ENCODE measurements around the gene NFKBIA. TPM values are rescaled to one million over a fixed set of nuclear protein-coding genes. Genes with fewer than 3 reads are reported as not detected.
"Not testable (repeated sequence)": the region's sequence is repeated elsewhere in the genome, so short reads cannot be mapped to it uniquely, and the experiment has no call there.

Gene NFKBIA
- total and polyA plus RNA-seq, 5 experiments from 2014 or later, result 194 to 328 (median 199) TPM

DNA sequence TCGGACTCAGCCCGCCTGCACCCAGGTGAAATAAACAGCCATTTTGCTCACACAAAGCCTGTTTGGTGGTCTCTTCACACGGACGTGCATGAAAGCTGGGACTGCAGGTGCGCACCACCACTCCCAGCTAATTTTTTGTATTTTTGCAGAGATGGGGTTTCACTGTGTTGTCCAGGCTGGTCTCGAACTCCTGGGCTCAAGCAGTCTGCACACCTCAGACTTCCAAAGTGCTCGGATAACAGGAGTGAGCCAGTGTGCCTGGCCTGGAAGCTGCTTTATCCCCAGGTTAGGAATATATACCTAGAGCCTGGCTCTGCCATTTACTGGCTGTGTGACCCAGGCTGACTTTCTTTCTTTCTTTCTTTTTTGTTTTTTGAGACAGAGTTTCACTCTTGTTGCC is 7.9 kb downstream of the NFKBIA start:
- H3K27ac Mint-ChIP-seq, H3K4me3 Mint-ChIP-seq, H3K27me3 Mint-ChIP-seq, ATAC-seq, H3K9me3 Mint-ChIP-seq, DNase-seq: not testable (repeated sequence)
- POLR2A ChIA-PET, result interaction anchor here (9.2 kb wide), 1 partner anchor 29 kb away, joined by 245 read pairs; no protein-coding TSS in a partner anchor
- H3K4me1 Mint-ChIP-seq, result peaks cover 15 to 38% (median 38%) of the 10 kb centered on the region in 4 donors
- peaks cover 0 to 33% (median 12%) of the 10 kb centered on the region in 3 donors for H3K36me3 Mint-ChIP-seq

DNA sequence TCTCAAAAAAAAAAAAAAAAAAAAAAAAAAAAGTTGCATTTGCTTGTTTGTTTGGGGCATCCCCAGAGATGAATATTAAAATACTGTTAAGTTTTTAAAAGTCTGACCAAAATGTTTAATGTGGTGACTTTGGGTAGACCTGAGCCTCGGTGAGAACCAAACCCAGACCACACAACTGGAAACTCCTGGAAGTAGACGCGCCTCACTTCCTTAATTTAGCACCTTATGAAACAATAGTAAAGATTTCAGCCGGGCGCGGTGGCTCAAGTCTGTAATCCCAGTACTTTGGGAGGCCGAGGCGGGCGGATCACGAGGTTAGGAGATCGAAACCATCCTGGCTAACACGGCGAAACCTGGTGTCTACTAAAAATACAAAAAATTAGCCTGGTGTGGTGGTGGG is 9.3 kb downstream of the NFKBIA start:
- H3K4me3 Mint-ChIP-seq, result no peak overlapping the region
- peaks cover 8 to 27% (median 24%) of the 10 kb centered on the region in 4 donors for H3K4me1 Mint-ChIP-seq
- no peak for DNase-seq
- peaks cover 0 to 20% (median 3%) of the 10 kb centered on the region in 3 donors for H3K36me3 Mint-ChIP-seq
- H3K27me3 Mint-ChIP-seq, result no peaks in the 10 kb centered on the region
- POLR2A ChIA-PET, result interaction anchor here (1.1 to 1.3 kb wide), 2 partner anchors 8 to 30 kb away, joined by 3 to 9 read pairs; no protein-coding TSS in a partner anchor
- no peaks in the 10 kb centered on the region for H3K9me3 Mint-ChIP-seq
- peak overlapping the region in 1 of 10 donors; percentile 7 for H3K27ac Mint-ChIP-seq
- no peak for ATAC-seq

DNA sequence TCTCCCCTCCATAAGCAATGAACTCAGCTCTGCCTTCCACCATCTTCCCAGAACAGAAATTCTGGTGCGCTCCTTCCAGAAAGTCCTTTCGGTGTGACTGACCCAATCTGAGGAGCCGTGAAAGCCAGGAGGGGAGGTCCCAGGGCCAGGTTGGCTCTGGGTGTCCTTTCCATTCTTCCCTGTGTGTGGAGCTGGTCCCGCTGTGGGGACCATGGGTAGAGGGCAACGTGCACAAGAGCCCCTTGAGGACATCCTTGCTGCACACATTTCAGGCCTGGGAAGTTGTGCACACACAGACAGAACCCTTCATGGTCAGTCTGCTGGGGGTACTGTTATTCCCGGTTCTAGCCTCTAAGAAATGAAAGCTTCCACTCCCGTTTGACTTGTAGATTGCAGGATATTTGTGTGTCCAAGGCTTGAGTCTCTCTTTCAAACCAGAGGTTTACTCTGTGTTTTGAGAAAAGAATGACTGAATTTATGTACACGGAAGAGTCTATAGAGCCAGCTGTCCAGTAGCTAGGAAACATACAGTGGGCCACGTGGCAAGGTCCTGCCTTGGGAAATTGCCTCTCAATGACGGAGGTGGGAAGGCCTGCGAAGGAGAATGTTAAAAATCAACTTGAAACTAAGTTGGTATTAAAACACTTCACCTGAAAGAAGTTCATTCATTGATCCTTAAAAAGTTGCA is 10.1 kb downstream of the NFKBIA start:
- H3K4me3 Mint-ChIP-seq, result no peak overlapping the region
- peaks cover 8 to 26% (median 19%) of the 10 kb centered on the region in 4 donors for H3K4me1 Mint-ChIP-seq
- no peaks in the 10 kb centered on the region for H3K27me3 Mint-ChIP-seq
- no peak for DNase-seq
- no peaks in the 10 kb centered on the region for H3K9me3 Mint-ChIP-seq
- ATAC-seq, result no peak
- H3K36me3 Mint-ChIP-seq, result peaks cover 0 to 13% (median 3%) of the 10 kb centered on the region in 3 donors
- H3K27ac Mint-ChIP-seq, result peak overlapping the region in 1 of 10 donors; percentile 12
- POLR2A ChIA-PET, result interaction anchor here (0.6 to 3.1 kb wide), 4 partner anchors 8 to 329 kb away, joined by 3 to 23 read pairs (median 6); partner anchors contain the start of gene NFKBIA

DNA sequence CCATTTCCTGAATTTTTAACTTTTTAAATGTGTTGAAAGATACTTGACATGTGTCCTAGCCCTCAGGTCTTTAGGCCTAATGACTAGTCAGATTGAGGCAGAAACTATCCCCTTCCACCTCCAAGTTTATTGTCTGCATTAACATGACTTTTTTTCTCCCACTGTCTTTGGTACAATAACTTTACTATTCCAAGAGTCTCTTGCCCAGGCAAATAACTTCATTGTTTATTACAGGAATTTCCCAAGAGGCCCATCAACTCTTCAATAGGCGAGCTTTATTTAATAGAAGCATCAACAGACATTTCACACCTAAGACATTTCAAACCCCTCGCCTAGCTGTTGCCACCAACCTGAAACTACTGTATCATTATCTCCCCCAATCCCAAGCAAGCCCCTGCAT is 10.7 kb downstream of the NFKBIA start:
- no peak for ATAC-seq
- H3K36me3 Mint-ChIP-seq, result peaks cover 0 to 7% (median 0%) of the 10 kb centered on the region in 3 donors
- H3K27me3 Mint-ChIP-seq, result no peaks in the 10 kb centered on the region
- H3K4me3 Mint-ChIP-seq, result no peak overlapping the region
- no peak for DNase-seq
- no peaks in the 10 kb centered on the region for H3K9me3 Mint-ChIP-seq
- peak overlapping the region in 1 of 10 donors; percentile 2 for H3K27ac Mint-ChIP-seq
- peaks cover 8 to 20% (median 13%) of the 10 kb centered on the region in 4 donors for H3K4me1 Mint-ChIP-seq
- POLR2A ChIA-PET, result interaction anchor here (1.3 to 3.1 kb wide), 3 partner anchors 9 to 28 kb away, joined by 3 to 23 read pairs (median 4); partner anchors contain the start of gene NFKBIA

DNA sequence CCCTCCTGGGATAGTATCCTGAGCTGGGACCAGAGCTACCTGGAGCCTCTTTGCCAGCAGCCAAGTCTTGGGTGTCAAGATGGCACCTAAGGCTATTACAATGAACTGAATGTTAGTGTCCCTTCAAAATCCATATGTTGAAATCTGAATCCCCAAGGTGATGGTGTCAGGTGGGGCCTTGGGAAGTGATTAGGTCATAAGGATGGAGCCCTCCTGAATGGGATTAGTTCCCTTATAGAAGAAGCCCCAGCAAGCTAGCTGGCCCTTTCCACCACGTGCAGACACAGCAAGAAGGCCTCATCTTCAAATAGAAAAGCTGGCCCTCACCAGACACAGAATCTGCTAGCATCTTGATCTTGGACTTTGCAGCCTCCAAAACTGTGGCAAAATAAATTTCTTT is 12.4 kb downstream of the NFKBIA start:
- no peak overlapping the region for H3K4me3 Mint-ChIP-seq
- peaks cover 0 to 5% (median 2%) of the 10 kb centered on the region in 4 donors for H3K4me1 Mint-ChIP-seq
- DNase-seq (no peak), ATAC-seq (no peak)
- H3K27me3 Mint-ChIP-seq, result no peaks in the 10 kb centered on the region
- no peaks in the 10 kb centered on the region for H3K36me3 Mint-ChIP-seq
- POLR2A ChIA-PET, result interaction anchor here (0.6 to 3.1 kb wide), 3 partner anchors 11 to 124 kb away, joined by 4 to 23 read pairs (median 5); partner anchors contain the start of gene NFKBIA
- H3K9me3 Mint-ChIP-seq, result no peaks in the 10 kb centered on the region
- H3K27ac Mint-ChIP-seq, result peak overlapping the region in 1 of 10 donors; percentile 66

DNA sequence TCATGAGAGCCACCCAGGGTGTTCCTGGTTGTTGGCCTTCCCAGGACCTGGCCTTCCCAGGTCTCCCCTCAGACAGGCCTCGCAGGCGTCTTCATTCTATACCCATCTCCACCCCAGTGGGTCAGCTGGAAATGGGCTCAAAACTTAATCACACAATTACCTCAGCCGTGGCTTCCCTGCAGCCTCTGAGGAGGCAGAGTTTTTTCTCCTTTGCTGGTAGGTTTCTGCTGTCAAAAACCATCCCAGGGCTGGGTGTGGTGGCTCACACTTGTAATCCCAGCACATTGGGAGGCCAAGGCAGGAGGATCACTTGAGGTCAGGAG is 13.2 kb downstream of the NFKBIA start:
- no peak overlapping the region for H3K4me3 Mint-ChIP-seq
- DNase-seq, result no peak
- H3K4me1 Mint-ChIP-seq, result peaks cover 0 to 5% (median 2%) of the 10 kb centered on the region in 4 donors
- no peak for ATAC-seq
- H3K27me3 Mint-ChIP-seq, result no peaks in the 10 kb centered on the region
- H3K36me3 Mint-ChIP-seq, result no peaks in the 10 kb centered on the region
- POLR2A ChIA-PET, result interaction anchor here (3.1 kb wide), 1 partner anchor 11 kb away, joined by 23 read pairs; the partner anchor contains the start of gene NFKBIA
- no peak overlapping the region for H3K27ac Mint-ChIP-seq
- no peaks in the 10 kb centered on the region for H3K9me3 Mint-ChIP-seq

DNA sequence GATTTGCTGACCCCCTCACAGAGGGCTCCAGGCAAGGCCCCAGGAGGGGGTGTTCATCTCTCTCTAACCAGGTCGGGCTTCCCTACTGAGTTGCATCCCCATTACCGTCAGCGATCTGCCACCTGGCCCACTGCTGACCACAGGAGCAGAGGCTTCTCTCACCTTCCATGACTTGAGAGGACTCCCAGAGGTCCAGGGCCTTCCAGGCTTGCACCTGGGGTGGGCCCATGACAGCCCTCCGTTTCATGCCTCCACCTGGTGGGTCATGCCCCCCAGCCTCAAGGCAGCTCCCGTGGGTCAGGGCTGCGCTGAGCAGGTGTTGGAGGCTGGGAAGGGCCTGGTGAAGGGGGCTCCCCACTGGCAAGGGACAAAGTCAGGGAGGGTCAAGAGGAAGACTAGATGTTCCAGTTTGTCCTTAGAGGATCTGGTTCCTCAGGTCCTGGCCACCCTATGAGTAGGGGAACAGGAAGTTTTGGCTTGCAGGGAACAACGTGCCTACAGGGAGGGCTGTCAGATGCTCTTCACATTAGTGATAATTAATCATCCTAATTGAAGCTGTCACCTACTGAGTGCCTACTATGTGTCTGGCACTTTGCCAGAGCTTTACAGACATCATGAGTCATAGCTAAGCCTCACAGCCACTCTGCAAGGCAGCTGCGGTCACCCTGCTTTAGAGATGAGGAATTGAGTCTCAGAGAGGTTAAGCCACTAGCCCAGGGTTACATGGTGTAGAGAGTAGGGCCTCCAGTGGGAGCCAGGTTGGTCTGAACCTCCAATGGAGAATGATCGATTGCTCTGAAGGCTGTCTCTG is 13.8 kb downstream of the NFKBIA start:
- Mint-ChIP-seq H3K36me3 (no peaks in the 10 kb centered on the region), H3K27me3 (no peaks in the 10 kb centered on the region), H3K9me3 (no peaks in the 10 kb centered on the region), H3K4me1 (peaks cover 0 to 6% (median 2%) of the 10 kb centered on the region in 4 donors), H3K4me3 (no peak overlapping the region), H3K27ac (peak overlapping the region in 3 of 10 donors; percentile 35 to 59 (median 53))
- POLR2A ChIA-PET, result interaction anchor here (2.5 kb wide), 1 partner anchor 13 kb away, joined by 15 read pairs; the partner anchor contains the start of gene NFKBIA
- DNase-seq (no peak), ATAC-seq (no peak)

DNA sequence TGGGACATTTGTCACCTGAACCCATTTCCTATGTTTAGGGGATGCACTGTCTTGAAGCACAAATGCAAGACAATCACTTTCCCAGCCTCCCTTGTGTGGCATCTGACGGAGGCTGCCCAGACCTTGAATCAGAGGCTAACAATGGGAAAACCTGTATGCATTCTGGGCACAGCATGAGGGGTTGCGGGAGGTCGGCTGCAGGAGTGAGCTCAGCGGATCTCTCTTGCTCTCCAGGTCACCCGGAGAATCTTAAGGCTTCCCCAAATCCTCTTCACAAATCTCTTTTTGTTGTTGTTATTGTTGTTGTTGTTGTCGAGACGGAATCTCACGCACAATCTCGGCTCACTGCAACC is 15.3 kb downstream of the NFKBIA start:
- H3K4me1 Mint-ChIP-seq, result peaks cover 0 to 6% (median 3%) of the 10 kb centered on the region in 4 donors
- no peak overlapping the region for H3K27ac Mint-ChIP-seq
- H3K4me3 Mint-ChIP-seq, result no peak overlapping the region
- no peaks in the 10 kb centered on the region for H3K36me3 Mint-ChIP-seq
- DNase-seq (no peak), ATAC-seq (no peak)
- no peaks in the 10 kb centered on the region for H3K9me3 Mint-ChIP-seq
- POLR2A ChIA-PET, result interaction anchor here (2.5 kb wide), 1 partner anchor 14 kb away, joined by 15 read pairs; the partner anchor contains the start of gene NFKBIA
- H3K27me3 Mint-ChIP-seq, result no peaks in the 10 kb centered on the region

DNA sequence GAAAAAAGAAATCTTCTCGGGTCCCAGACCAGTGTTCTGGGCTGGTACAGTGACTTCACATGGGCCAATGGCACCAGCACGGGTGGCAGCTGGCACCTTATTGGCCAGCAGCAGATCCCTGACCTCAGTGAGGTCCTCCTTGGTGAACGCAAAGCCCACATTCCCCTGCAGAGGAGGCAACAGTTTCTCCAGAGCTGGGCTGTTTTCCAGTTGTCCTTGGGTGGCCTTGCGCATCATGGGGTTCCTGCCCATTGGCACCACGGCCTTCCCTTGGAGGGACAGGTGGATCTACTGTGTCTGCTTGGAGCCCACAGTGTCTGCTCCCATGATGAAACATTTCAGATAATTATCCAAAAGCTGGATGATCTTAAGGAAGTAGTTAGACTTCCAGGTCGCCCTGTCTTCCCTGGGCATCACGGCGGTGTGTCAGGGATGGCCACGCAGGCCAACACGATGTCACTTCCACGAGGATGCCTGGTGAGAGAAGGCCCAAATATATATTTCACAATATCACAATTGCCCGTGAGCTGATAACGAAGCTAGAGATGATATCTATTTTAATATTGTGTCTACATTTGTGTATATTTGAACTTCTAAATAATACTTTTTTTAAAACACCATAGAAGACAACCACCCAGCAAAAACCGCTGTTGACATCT is 15.8 kb downstream of the NFKBIA start:
- Mint-ChIP-seq H3K27me3 (no peaks in the 10 kb centered on the region), H3K9me3 (no peaks in the 10 kb centered on the region), H3K27ac (no peak overlapping the region), H3K36me3 (no peaks in the 10 kb centered on the region), H3K4me3 (no peak overlapping the region), H3K4me1 (peaks cover 0 to 6% (median 2%) of the 10 kb centered on the region in 4 donors)
- ATAC-seq, result no peak
- no peak for DNase-seq
- POLR2A ChIA-PET, result interaction anchor here (2.5 kb wide), 1 partner anchor 15 kb away, joined by 15 read pairs; the partner anchor contains the start of gene NFKBIA

DNA sequence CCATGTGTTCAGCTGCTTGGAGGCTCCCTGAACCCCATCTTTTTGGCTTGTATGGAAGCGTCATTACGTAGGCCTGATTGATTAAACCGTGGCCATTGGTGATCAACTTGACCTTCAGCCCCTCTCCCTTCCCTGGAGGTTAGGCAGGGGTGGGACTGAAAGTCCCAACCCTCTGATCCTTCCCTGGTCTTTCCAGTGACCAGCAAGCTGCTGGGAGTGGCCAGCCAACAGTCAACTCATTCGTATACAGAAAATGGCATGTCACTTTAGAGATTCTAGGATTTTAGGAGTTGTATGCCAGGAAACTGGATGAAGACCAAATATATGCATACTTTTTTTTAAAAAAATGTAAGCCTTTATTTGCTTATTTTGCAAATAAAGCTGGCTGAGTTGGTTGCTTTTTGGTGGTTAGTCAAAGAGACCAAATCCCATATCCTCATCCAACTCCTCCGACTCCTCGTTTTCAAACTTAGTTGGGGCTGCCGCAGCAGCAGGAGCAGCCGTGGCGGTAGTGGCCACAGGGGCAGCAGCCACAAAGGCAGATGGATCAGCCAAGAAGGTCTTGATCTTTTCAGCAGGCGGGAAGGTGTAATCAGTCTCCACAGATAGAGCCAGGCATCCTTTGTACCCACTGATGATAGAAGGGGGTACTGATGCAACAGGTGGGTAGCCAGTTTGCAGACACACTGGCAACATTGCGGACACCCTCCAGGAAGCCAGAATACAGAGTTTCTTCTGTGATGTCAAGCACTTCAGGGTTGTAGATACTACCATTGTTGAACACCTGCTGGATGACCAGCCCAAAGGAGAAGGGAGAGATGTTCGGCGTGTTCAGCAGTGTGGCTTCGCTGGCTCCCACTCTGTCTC is 16.6 kb downstream of the NFKBIA start:
- no peaks in the 10 kb centered on the region for H3K27me3 Mint-ChIP-seq
- peaks cover 0 to 14% (median 2%) of the 10 kb centered on the region in 4 donors for H3K4me1 Mint-ChIP-seq
- ATAC-seq, result no peak

DNA sequence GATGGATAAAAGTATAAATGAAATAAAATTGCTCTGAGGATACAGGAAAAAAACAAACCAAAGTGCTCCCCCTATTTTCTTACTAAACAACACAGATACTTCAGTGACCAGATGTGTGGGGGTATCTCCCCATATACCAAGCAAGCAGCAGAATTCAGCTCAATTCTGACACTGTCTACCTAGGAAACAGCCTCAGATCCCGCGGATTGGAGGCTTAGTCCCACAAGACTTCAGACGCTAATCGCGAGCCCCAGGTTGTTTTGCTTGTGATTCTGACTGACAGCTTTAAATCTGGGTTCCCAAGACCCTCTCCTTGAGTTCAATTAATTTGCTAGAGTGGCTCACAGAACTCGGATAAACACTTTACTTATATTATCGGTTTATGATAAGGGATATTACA is 17.3 kb downstream of the NFKBIA start:
- POLR2A ChIA-PET, result interaction anchor here (1.2 to 1.3 kb wide), 2 partner anchors 14 to 17 kb away, joined by 3 to 7 read pairs; partner anchors contain the start of gene NFKBIA
- no peak for ATAC-seq
- Mint-ChIP-seq H3K9me3 (no peaks in the 10 kb centered on the region), H3K4me1 (peaks cover 0 to 14% (median 2%) of the 10 kb centered on the region in 4 donors), H3K4me3 (no peak overlapping the region), H3K27ac (no peak overlapping the region), H3K27me3 (no peaks in the 10 kb centered on the region), H3K36me3 (no peaks in the 10 kb centered on the region)
- DNase-seq, result no peak

More for the DNA sequence above, 16.6 kb downstream of the NFKBIA start:
- H3K36me3 Mint-ChIP-seq, result no peaks in the 10 kb centered on the region
- no peak for DNase-seq
- H3K4me3 Mint-ChIP-seq, result no peak overlapping the region
- H3K27ac Mint-ChIP-seq, result peak overlapping the region in 2 of 10 donors; percentile 25 to 58
- POLR2A ChIA-PET, result interaction anchor here (1.2 to 1.3 kb wide), 2 partner anchors 13 to 16 kb away, joined by 3 to 7 read pairs; partner anchors contain the start of gene NFKBIA
- no peaks in the 10 kb centered on the region for H3K9me3 Mint-ChIP-seq

Data from naive thymus-derived CD8-positive, alpha-beta T cell (primary cell).